ENCODE measurements around the gene ARHGAP8.

The ARHGAP8 gene

DNA sequence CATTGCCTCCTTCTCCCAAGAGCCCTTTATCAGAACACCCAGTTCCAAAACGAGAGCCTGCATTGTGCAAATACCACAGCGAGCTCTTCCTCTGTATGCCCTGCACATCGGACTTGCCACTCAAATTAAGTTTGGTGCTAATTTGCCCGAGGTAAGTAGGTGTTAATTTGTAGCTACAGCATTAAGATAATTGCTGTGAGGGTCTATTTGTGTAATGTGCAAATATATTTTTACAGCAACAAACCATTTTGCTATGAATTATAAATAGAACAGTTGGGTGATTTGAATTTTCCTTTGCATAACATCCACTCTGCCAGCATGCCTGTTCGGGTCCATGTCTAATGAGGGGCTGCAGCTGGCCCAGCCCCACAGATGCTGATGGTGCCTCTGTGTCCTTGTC, 8.1 kb downstream of the ARHGAP8 start:
- H3K27ac ChIP-seq, result no peak overlapping the region
- ChIA-PET POLR2A (ENCODE audit: low non-redundant PET) (no interaction called here), CTCF (no interaction called here)
- DNase-seq (ENCODE audit: low spot score), result no peak
- TF ChIP-seq, protein P1, sequence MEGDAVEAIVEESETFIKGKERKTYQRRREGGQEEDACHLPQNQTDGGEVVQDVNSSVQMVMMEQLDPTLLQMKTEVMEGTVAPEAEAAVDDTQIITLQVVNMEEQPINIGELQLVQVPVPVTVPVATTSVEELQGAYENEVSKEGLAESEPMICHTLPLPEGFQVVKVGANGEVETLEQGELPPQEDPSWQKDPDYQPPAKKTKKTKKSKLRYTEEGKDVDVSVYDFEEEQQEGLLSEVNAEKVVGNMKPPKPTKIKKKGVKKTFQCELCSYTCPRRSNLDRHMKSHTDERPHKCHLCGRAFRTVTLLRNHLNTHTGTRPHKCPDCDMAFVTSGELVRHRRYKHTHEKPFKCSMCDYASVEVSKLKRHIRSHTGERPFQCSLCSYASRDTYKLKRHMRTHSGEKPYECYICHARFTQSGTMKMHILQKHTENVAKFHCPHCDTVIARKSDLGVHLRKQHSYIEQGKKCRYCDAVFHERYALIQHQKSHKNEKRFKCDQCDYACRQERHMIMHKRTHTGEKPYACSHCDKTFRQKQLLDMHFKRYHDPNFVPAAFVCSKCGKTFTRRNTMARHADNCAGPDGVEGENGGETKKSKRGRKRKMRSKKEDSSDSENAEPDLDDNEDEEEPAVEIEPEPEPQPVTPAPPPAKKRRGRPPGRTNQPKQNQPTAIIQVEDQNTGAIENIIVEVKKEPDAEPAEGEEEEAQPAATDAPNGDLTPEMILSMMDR (conservative IDR thresholded peaks at IDR 0.05; ENCODE audit: low read depth), result no peak

- POLR2A ChIA-PET (ENCODE audit: low non-redundant PET), result no interaction called here
- no peak for DNase-seq (ENCODE audit: low spot score)
- CTCF ChIA-PET, result no interaction called here
- TF ChIP-seq, protein P1 (conservative IDR thresholded peaks at IDR 0.05; ENCODE audit: low read depth), result no peak
- H3K27ac ChIP-seq, result no peak overlapping the region
Measured at GRCh38 chr22:44761025-44761424, 8.7 kb downstream of the ARHGAP8 start.

DNA sequence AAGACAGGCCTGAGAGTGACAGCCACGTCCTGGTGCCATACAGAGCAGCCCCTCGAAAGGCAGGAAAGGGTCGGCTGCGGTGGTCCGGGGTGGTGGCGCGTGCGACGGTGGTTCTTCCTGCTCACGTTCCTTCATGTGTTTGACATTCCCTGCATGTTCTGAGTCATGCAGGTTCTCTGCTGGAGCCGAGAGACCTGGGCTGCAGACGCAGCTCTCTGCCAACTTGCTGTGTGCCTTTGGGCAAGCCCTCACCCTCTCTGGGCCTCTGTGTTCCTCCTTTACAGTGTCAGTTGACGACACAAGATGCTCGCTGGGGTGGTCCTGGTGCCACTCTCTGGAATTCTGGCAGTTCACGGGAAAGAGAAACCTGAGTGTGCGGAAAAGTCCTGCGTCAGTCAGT, 12.0 kb downstream of the ARHGAP8 start:
- POLR2A ChIA-PET (ENCODE audit: low non-redundant PET), result no interaction called here
- H3K27ac ChIP-seq, result no peak overlapping the region
- CTCF ChIA-PET, result no interaction called here
- DNase-seq (ENCODE audit: low spot score), result no peak
- TF ChIP-seq, protein P1 (conservative IDR thresholded peaks at IDR 0.05; ENCODE audit: low read depth), result no peak

- DNase-seq (ENCODE audit: low spot score), result no peak
- ChIA-PET CTCF (no interaction called here), POLR2A (ENCODE audit: low non-redundant PET) (no interaction called here)
- TF ChIP-seq, protein P1 (conservative IDR thresholded peaks at IDR 0.05; ENCODE audit: low read depth), result no peak
- H3K27ac ChIP-seq, result no peak overlapping the region
Measured at GRCh38 chr22:44764974-44765373, 12.6 kb downstream of the ARHGAP8 start.

GRCh38 chr22:44765571-44766285, 13.4 kb downstream of the ARHGAP8 start:
- TF ChIP-seq, protein P1 (conservative IDR thresholded peaks at IDR 0.05; ENCODE audit: low read depth), result no peak
- CTCF ChIA-PET, result no interaction called here
- no peak for DNase-seq (ENCODE audit: low spot score)
- POLR2A ChIA-PET (ENCODE audit: low non-redundant PET), result no interaction called here
- H3K27ac ChIP-seq, result no peak overlapping the region

- DNase-seq (ENCODE audit: low spot score), result no peak
- ChIA-PET CTCF (no interaction called here), POLR2A (ENCODE audit: low non-redundant PET) (no interaction called here)
- TF ChIP-seq, protein P1 (conservative IDR thresholded peaks at IDR 0.05; ENCODE audit: low read depth), result no peak
- H3K27ac ChIP-seq, result no peak overlapping the region
Measured at GRCh38 chr22:44773082-44773481, 20.7 kb downstream of the ARHGAP8 start.
